Caki2 (cell line): ENCODE measurements around the gene NDRG3. TPM values are rescaled to one million over a fixed set of nuclear protein-coding genes. Genes with fewer than 3 reads are reported as not detected.
A peak's percentile ranks its signal among the peaks of the same experiment; 100 is the strongest.

Source experiments
- DNase-seq: peaks from one replicate; pipeline ENCODE4 v3.0.0-alpha.2; 2015; ENCODE audit warnings: low read depth
- in situ Hi-C: cut with HindIII; loops from 2 replicates; pipeline ENCODE4 v1.10.0; 2016; ENCODE audit warnings: low sequenced_read_pairs, low pct_unique_long_range_greater_than_20kb, mixed read lengths
- total RNA-seq: library from RNA; depleted of rRNA; stranded (reverse); fragments of >200 nt; shearing (Covaris generic); gene quantifications from 2 replicates; pipeline ENCODE4 v1.2.3, GENCODE V29; 2014; ENCODE audit warnings: low replicate concordance

Gene NDRG3
- total RNA-seq, 1 experiment from 2014 or later: 23.5 TPM

DNA sequence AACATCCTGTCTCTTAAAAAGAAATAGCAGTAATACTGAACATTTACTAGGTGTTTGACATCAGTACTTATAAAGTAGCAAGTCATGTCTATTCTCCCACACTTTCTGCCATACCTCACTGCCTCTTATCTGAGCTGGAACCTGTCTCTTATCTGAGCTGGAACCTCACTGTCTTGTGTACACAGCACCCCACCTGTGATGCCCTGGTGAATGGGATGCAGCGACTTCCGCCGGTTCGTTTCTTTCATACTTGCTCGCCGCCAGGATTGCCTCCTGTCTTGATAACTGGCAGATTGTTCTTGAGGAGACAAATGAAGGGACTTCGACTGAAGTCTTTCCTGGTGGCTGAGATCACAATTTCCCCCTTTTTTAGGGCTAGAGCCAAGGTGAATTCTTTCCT, 24.8 kb upstream of the NDRG3 start:
- in situ Hi-C loops: loop anchor here (25.0 kb wide), 1 partner anchor 92 kb away; a partner anchor contains a TSS
- no peak for DNase-seq

DNA sequence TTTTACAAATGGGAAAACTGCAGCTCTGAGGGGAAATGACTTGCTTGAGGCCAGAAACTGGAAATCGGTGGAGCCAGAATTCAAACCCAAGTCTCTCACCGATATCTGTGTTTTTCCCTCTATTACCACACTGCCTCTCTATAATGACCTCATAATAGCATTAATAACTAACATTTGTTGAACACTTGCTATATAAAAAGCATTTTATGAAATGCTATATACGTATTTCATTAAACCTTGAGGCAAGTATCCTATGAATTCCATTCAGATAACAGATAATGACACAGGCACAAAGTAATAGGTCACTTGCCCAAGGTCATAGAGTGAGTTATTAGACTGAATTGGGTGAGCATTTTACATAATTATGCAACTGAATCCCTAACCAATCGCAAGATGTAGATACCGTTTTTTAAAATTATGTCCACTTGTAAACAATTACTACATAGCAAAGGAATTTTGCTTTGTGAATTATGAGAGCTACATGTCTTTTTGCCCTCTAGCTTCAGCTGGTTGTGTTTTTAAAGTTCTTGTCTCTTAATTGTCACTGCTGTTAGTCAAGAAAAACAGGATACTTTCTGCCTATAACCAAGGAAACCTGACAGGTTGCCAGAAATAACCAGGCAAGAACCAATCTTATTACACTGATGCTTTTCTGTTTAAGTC, 23.0 kb upstream of the NDRG3 start:
- in situ Hi-C loops: loop anchor here (25.0 kb wide), 1 partner anchor 93 kb away; a partner anchor contains a TSS
- DNase-seq: no peak

DNA sequence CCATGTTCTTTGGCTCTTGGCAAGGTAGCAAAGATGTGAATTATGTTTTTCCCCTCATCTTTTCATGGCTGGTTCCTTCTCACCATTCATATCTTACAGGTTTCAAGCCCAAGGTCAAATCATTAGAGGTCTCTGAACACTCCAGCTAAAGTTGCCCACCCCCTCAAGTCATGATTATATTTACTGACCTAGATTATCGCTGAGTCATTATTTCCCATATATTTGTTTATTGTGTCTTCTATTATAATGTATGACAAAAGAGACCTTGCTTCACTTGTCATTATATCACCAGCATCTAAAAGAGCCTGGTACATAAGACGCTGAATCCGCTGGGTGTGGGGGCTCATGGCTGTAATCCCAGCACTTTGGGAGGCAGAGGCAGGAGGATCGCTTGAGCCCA, 15.2 kb upstream of the NDRG3 start:
- DNase-seq: no peak
- in situ Hi-C loops: loop anchor here (25.0 kb wide), 1 partner anchor 101 kb away; a partner anchor contains a TSS

DNA sequence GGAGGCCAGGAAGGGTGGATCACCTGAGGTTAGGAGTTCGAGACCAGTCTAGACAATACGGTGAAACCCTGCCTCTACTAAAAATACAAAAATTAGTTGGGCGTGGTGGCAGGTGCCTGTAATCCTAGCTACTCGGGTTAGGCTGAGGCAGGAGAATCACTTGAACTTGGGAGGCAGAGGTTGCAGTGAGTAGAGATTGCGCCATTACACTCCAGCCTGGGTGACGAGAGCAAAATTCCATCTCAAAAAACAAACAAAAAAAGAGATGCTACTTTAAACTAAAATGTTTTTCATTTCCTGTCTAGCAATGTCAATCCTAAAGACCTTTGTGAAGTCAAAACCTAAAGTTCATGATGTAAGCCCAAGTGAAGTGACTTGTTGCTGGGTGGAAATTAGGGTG, 14.8 kb upstream of the NDRG3 start:
- no peak for DNase-seq
- in situ Hi-C loops: loop anchor here (25.0 kb wide), 1 partner anchor 102 kb away; a partner anchor contains a TSS

DNA sequence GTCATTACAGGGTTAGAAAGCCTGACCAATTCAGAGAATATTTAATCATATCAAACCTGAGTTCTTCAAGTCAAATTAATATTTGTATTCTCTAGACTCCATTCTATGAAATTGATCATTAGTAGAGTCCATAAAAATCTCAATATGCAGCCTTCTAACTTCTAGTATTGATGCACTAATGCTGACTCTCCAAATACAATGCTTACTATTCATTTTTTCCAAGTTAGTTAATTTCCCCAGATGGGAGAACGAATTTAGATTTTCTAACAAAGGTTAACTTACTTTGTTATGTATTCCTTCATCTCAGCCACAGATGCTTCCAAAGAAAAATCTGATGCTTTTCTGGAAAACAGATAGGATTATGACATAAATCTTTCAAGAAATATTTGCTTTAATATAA, 12.4 kb upstream of the NDRG3 start:
- no peak for DNase-seq
- in situ Hi-C loops: loop anchor here (25.0 kb wide), 1 partner anchor 104 kb away; a partner anchor contains a TSS

DNA sequence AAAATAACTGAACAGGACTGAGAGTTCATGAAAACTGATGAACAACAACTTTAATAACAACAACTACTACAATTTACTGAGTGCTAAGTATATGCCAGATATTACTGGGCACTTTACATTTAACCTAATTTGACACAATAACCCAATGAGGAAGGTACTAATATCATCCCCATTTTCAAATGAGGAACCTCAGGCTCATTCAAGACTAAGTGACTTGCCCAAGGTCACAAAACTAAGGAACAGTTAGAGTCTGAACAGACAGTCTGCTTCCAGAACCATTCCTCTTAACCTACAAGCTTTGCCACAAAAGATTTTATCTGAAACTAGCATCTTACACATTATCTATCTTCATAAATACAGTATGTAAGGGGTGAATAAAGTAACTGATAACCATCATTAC, 10.6 kb upstream of the NDRG3 start:
- in situ Hi-C loops: loop anchor here (25.0 kb wide), 1 partner anchor 106 kb away; a partner anchor contains a TSS
- DNase-seq: no peak

DNA sequence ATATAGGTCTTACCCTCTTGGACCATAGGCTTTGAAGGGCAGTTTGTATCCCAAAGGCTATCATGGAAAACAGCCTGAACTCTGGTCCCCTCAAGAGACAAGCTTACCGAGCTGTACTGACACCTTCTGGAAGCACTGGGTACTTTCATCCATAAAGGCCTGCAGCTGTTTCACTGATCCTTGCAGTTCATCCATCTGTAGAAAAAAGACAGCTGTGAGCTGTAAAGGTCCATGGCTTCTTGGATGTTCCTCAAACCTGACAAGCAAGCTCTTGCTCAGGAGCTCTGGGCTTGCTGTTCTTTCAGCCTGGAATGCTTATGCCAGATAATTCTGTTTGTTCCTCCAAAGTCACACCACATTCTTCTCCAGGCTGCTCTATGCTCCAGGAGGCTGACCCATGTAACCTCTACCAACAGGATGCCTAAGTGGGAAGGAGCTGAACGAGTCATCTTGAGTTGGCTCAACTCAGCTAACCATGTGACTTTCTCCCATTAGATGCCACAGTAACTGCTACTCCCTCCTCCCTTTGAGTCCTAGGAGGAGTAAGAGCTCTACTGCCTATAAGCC, 8.8 kb upstream of the NDRG3 start:
- in situ Hi-C loops: loop anchor here (25.0 kb wide), 1 partner anchor 108 kb away; a partner anchor contains a TSS
- peak; percentile 89 for DNase-seq

DNA sequence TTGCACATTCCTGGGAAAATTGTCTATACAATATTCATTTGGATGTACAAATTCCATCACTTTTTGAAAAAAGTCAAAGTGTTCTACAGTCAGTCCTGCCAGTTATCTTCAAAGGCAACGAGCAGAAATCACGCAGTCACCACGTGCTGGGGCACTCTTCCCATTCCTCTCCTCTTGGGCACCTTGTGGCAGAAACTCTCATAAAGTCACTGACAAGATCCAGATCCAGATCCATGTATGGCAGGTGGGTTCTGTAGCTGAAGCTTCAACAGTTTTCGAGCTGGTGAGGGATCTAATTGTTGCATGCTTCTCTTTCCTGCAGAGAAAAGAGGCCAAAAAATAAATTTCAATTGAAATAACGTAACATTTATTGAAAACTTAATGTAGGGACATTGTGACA, 6.7 kb upstream of the NDRG3 start:
- no peak for DNase-seq
- in situ Hi-C loops: loop anchor here (25.0 kb wide), 1 partner anchor 110 kb away; a partner anchor contains a TSS

DNA sequence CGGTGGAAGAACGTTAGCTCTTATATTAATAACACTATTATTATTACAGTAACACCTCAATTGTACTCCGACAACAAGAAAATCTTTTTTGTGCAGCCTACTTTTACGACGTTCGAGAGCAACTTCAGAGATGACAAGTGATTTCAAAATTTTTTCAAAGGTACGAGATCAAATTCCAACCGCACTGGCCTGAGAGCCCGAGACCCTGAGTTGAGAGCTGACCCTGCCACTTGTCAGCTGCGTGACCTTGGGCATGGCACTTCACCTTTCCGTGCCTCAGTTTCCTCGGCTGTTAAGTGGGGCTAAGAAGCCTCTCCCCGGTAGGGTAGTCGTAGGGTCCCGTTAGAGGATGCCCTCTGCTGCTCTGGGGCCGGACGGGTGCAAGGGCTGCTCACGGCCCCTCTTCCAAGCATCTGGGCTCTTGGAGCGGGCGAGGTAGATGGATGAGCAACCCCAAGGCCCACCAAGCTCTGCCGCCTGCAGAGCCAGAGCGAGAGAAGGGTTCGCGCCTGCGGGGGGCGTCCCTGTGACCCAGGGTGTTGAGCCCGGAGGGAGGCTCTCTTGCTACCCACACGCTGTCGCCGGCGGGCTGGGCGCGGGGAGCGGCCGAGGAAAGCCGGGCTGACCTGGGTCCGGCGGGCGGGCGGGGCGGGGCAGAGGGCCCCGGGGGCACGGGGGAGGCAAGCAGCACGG, 510 bp downstream of the NDRG3 start:
- DNase-seq: no peak
- in situ Hi-C loops: no loop called here

DNA sequence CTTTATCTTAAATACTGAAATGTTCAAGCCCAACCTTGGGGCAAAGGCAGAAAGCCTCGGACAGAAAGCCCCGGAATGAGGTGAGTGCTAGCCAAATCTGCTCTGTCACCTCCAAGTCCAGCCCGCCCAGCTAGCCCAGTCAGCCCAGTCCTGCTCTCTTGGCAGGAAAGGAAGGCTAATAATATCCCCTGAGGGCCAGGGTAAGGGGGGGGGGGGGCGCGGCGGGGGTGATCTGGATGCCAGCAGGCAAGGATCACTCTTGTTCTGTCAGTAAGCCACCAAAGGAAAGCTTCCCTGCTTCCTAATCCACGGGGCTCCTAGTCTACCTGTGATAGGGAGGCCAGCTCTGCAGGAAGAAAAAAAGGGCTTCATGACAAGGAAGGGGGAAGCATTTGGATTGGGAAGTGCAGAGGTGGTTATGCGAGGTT, 1.1 kb downstream of the NDRG3 start:
- in situ Hi-C loops: no loop called here
- no peak for DNase-seq

DNA sequence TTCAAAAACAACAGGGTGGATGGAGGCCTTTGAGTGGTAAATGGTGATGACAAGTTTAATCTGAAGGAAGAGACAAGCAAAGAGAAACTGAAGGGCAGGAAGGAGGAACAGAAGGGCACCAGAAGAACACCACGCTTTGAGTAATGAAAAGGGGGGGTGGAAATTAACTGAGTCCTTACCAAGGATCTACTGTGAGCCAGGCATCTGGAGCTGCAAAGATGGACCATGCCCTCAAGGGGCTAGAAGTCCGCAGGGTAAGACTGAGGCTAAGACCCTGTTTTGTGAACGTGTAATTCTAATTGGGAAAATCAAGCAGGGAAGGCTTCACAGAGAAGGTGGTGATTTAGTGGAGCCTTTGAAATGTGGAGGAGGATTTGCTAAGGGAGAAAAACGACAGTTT, 1.6 kb downstream of the NDRG3 start:
- in situ Hi-C loops: no loop called here
- DNase-seq: no peak

DNA sequence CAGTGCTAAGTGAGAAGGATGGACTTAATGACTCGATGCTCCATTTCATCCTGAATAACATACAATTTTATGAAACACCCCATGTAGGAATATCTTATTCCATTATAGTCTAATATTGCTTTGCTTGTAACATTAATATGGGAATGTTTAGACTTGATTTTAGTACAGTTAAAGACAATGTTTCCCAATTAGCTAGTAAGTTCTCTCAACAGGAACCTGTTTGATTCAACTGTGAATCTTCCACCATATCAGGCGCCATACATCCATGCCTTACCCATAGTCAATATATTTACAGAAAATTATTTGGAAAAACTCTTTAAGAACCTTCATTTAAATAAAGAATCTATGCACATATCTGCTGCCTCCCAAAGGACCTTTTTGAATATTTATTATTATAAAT, 3.3 kb downstream of the NDRG3 start:
- no peak for DNase-seq
- in situ Hi-C loops: no loop called here

DNA sequence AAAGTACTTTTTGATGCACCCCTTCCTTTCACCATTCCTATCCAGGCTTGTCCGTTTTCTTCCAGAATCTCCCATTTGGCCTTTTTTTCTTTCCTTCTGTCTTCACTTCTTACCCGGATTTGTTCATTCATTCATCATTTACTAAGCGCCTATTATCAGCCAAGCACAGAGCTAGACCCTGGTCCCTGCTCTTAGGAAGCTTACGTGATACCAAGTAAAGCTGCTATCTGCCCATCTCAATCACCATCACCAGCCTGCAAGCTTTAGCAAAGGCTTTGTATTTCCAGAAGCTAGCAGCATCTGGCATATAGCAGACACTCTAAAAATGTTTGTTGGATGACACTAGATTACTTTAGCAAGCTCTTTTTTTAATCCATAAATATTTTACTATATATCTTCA, 4.8 kb downstream of the NDRG3 start:
- no peak for DNase-seq
- in situ Hi-C loops: no loop called here

DNA sequence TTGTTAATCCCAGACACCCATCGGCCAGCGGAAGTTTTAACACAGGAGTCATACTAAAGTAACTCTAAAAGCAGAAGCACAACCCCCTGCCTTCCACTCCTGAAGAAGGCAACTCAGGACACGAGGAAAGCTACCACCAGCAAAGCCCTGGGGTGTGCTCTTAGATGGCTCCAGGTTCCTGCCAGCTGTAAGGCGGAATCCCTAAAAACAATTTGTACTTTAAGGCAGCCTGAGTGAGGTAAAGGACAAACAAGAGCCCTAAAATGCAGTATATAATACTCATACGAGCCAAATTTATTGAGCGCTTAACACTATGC, 8.7 kb downstream of the NDRG3 start:
- in situ Hi-C loops: no loop called here
- no peak for DNase-seq

DNA sequence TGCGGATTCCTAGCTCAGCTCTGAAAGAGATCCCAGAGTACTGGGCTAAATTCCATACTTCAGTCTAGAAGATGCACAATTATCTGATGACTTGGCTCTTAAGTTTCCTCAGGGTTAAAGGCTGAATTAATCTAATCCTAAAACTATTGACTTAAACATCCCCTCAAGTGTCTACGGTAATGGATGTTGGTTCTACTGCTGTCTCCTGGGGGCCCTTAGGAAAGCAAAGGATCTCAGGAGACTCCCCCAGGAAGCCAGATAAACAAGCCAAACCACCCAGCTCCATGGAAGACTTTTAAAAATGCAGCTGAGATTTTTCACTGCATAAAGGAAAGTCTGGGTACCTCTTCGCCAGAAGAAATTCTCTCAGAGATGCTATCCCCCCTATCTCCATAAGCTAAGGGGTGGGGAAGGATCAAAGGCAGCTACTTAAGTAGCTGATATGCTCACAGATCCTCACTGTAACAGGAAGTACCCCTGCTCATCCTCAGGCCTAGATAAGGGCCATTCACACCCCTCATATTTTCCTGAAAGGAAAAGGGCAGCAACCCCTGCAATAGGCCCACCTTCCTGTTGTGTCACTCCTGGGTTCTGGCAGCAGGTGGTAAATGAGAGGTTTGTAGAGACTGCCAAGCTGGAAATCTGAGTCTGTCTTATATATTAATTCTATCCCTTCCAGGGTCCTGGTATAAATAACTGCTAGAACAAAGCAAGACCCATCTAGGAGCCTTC, 9.3 kb downstream of the NDRG3 start:
- in situ Hi-C loops: no loop called here
- DNase-seq: no peak

DNA sequence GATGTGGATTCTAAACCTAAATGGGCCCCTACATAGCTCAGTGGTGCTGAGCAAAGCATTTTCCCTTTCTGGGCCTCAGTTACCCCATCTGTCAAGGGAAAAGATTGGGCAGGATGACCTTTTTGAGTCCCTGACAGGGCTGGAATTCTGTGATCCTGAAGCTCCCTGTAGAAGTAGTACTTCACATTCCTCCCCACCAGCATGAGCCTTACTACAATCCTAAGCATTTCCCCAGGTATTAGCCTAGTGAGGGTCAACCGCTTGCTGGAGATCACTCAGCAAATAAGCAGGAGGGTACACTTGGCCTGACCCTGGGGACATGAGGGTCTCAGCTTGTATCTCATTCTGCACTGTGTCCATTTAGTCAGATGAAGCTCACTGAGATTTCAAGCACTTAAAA, 13.4 kb downstream of the NDRG3 start:
- in situ Hi-C loops: no loop called here
- DNase-seq: no peak

DNA sequence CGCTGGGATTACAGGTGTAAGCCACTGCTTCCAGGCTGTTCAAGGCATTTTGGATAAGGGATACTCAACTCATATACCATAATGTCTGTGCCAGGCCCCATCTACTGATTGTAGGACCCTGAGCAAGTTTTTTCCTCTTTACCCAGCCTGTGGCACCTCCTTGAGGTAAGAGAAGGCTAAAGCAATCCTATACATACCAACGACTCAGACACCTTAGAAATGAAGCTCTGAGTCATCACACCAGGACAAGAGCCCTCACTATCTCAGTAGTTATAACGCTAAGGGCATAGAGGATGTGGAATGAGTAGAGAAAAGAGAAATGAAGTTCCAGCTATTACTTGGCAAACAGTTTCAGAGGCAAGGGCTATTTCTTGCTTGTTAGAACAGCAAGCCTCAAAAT, 16.9 kb downstream of the NDRG3 start:
- DNase-seq: peak; percentile 49
- in situ Hi-C loops: no loop called here

DNA sequence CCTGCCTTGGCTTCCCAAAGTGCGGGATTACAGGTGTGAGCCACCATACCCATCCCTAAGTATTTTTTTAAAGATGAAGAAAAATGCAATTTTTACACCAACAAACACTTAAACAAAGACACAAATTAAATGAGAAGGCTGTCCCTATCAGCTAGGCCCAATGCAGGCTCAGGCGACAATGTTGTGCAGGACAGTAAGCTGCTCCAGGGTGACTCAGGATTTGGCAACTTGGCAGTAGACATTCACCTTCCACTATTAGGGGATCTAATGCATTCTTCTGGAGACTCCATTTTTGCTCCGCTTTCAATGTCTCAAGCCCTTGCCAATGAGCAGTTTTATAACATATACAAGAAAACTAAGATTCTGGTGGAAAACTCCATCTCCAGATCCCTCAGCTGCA, 19.7 kb downstream of the NDRG3 start:
- no peak for DNase-seq
- in situ Hi-C loops: no loop called here

DNA sequence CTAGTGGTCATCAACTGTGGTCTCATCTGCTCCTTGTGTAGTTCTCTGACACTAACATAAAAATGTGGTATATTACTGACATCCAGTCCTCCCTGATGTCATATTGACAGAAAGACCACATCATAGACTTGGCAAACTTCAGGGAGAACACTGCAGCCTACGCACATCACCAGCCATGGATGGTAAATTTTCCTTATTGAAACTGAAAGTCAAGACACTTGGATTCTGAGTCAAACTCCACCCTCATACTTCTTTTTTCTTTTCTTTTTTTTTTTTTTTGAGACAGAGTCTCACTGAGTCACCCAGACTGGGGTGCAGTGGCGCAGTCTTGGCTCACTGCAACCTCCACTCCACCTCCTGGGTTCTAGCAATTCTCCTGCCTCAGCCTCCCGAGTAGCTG, 25.4 kb downstream of the NDRG3 start:
- no peak for DNase-seq

More for the DNA sequence above, 25.4 kb downstream of the NDRG3 start:
- in situ Hi-C loops: no loop called here
